ENCODE data around the gene CCNI2.

CCNI2 gene

GRCh38 chr5:132765311-132766019, 18.2 kb downstream of the CCNI2 start:
- DNase-seq (ENCODE audit: low spot score) = no peak

GRCh38 chr5:132766020-132766805, 19.0 kb downstream of the CCNI2 start:
- DNase-seq (ENCODE audit: low spot score) = no peak

GRCh38 chr5:132766806-132767055, 19.5 kb downstream of the CCNI2 start:
- DNase-seq (ENCODE audit: low spot score) = no peak

- DNase-seq (ENCODE audit: low spot score) = no peak
These were observed 19.9 kb downstream of the CCNI2 start for GRCh38 chr5:132767150-132767549.

GRCh38 chr5:132768485-132768868, 21.3 kb downstream of the CCNI2 start:
- no peak for DNase-seq (ENCODE audit: low spot score)

- no peak for DNase-seq (ENCODE audit: low spot score)
These were observed 23.4 kb downstream of the CCNI2 start for GRCh38 chr5:132770476-132771159.

- DNase-seq (ENCODE audit: low spot score) = no peak
These were observed 24.3 kb downstream of the CCNI2 start for GRCh38 chr5:132771503-132771998.

GRCh38 chr5:132772291-132773070, 25.3 kb downstream of the CCNI2 start:
- DNase-seq (ENCODE audit: low spot score) = no peak

GRCh38 chr5:132773114-132773513, 25.9 kb downstream of the CCNI2 start:
- no peak for DNase-seq (ENCODE audit: low spot score)

GRCh38 chr5:132773601-132774355, 26.6 kb downstream of the CCNI2 start:
- no peak for DNase-seq (ENCODE audit: low spot score)

GRCh38 chr5:132774406-132774805, 27.2 kb downstream of the CCNI2 start:
- no peak for DNase-seq (ENCODE audit: low spot score)

GRCh38 chr5:132774896-132775295, 27.7 kb downstream of the CCNI2 start:
- DNase-seq (ENCODE audit: low spot score) = no peak

GRCh38 chr5:132775476-132775961, 28.3 kb downstream of the CCNI2 start:
- DNase-seq (ENCODE audit: low spot score) = no peak

GRCh38 chr5:132776131-132776937, 29.1 kb downstream of the CCNI2 start:
- DNase-seq (ENCODE audit: low spot score) = no peak

GRCh38 chr5:132776938-132777208, 29.6 kb downstream of the CCNI2 start:
- no peak for DNase-seq (ENCODE audit: low spot score)

GRCh38 chr5:132777209-132778069, 30.2 kb downstream of the CCNI2 start, which contains the start of gene SEPTIN8:
TSS of gene SEPTIN8 (minus strand) at chr5:132777239. CDS start at chr5:132777137, 102 bp downstream.
- no peak for DNase-seq (ENCODE audit: low spot score)

- DNase-seq (ENCODE audit: low spot score) = no peak
These were observed 30.9 kb downstream of the CCNI2 start for GRCh38 chr5:132778129-132778528.

- no peak for DNase-seq (ENCODE audit: low spot score)
These were observed 31.6 kb downstream of the CCNI2 start for GRCh38 chr5:132778856-132779255.

GRCh38 chr5:132779961-132780360, 32.7 kb downstream of the CCNI2 start:
- DNase-seq (ENCODE audit: low spot score) = no peak

GRCh38 chr5:132780577-132780976, 33.4 kb downstream of the CCNI2 start:
- no peak for DNase-seq (ENCODE audit: low spot score)
